K562 (cell line): ENCODE results near the gene CEP41. TPM values are rescaled to one million over a fixed set of nuclear protein-coding genes. Genes with fewer than 3 reads are reported as not detected.

ENCODE experiments used
- ATAC-seq: fragments of 200-7000 bp; cut with Tn5 transposase; 3 replicates; pipeline ENCODE4 v1.9.1; 2020; ENCODE audit warnings: moderate library complexity
- BruUV-seq: library from RNA; stranded (reverse); fragments of 400-500 nt; replicated peaks from 2 replicates; lab custom pipeline; 2021; lab: Mats Ljungman, UMichigan
- CTCF ChIA-PET: fragments of 300-600 bp; formaldehyde crosslinking; extraction: SDS; loops from one replicate; lab custom pipeline; 2021; ENCODE audit warnings: low intra/inter-chr PET ratio; lab: Yijun Ruan, JAX
- POLR2A ChIA-PET: fragments of 300-600, 350-650 bp; sonication (Branson Sonifier 250); formaldehyde crosslinking; extraction: SDS; loops from one replicate; lab custom pipeline; 2021; ENCODE audit warnings: antibody characterized with exemption, inconsistent platforms; lab: Yijun Ruan, JAX
- DNase-seq, 4 experiments: peaks; one replicate each; pipeline versions ENCODE4 v3.0.0 to v3.0.0-alpha.2; 2011 to 2018; ENCODE audit warnings: low spot score in 3 of 4, mixed read lengths in 3 of 4; ENCODE audit errors: extremely low read depth in 1 of 4
- FAIRE-seq: peaks from 2 replicates; lab custom pipeline; 2011; peaks lifted over from hg19 to GRCh38; lab: Jason Lieb, UNC
- H2AFZ ChIP-seq: 2 replicates; pipeline ENCODE4 v1.6.0; 2011; ENCODE audit warnings: low read depth, low read length, control low read depth, inconsistent platforms
- H3K27ac ChIP-seq: fragments of 200-600 bp; 3 replicates; pipeline ENCODE4 v1.8.0; 2011; ENCODE audit warnings: low read depth, mild to moderate bottlenecking, control low read depth, inconsistent platforms, low read length, moderate library complexity, mixed read lengths; ENCODE audit errors: extremely low read depth
- H3K27me3 ChIP-seq, 2 experiments: fragments of 300-600 bp in 1 of 2; 2 replicates in 1 of 2; 3 replicates in 1 of 2; pipeline versions ENCODE4 v1.6.0 to v1.8.0; 2011; ENCODE audit warnings: inconsistent platforms in 2 of 2, low read length in 2 of 2, mild to moderate bottlenecking in 1 of 2, mixed read lengths in 1 of 2, moderate library complexity in 1 of 2; ENCODE audit not compliant: control insufficient read depth in 2 of 2, insufficient read depth in 2 of 2
- H3K36me3 ChIP-seq: fragments of 300-600 bp; 3 replicates; pipeline ENCODE4 v1.8.0; 2011; ENCODE audit warnings: mild to moderate bottlenecking, low read length, inconsistent platforms; ENCODE audit not compliant: control insufficient read depth, insufficient read depth
- H3K4me1 ChIP-seq, 2 experiments: fragments of 200-600 bp in 1 of 2; replicated peaks in 1 of 2; 2 replicates in 1 of 2; 3 replicates in 1 of 2; pipeline versions ENCODE4 v1.5.1 to v1.8.0; 2011; ENCODE audit warnings: inconsistent platforms in 2 of 2, low read length in 2 of 2, mild to moderate bottlenecking in 1 of 2, mixed read lengths in 1 of 2, moderate library complexity in 1 of 2; ENCODE audit not compliant: control insufficient read depth in 2 of 2, insufficient read depth in 2 of 2
- H3K4me2 ChIP-seq: 2 replicates; pipeline ENCODE4 v1.6.1; 2011; ENCODE audit warnings: low read length, control low read depth, inconsistent platforms, mixed read lengths; ENCODE audit not compliant: insufficient read depth
- H3K4me3 ChIP-seq: fragments of 200-600 bp; sonication (generic), shearing (Covaris generic); 2 replicates; pipeline ENCODE4 v1.5.1; 2016; ENCODE audit warnings: control low read depth, inconsistent platforms
- H3K79me2 ChIP-seq: fragments of 200-600 bp; 3 replicates; pipeline ENCODE4 v1.8.0; 2011; ENCODE audit warnings: low read length, inconsistent platforms; ENCODE audit not compliant: control insufficient read depth, insufficient read depth
- H3K9ac ChIP-seq, 2 experiments: 2 replicates each; pipeline versions ENCODE4 v1.6.0 to v1.6.1; 2011; ENCODE audit warnings: low read depth in 2 of 2, low read length in 2 of 2, control low read depth in 1 of 2, inconsistent platforms in 1 of 2, mild to moderate bottlenecking in 1 of 2, mixed read lengths in 1 of 2; ENCODE audit not compliant: insufficient read depth in 1 of 2
- H3K9me1 ChIP-seq: one replicate; pipeline ENCODE4 v1.6.0; 2011; ENCODE audit warnings: inconsistent platforms, mild to moderate bottlenecking, low read length, moderate library complexity; ENCODE audit not compliant: control insufficient read depth, insufficient read depth
- H3K9me3 ChIP-seq: replicated peaks from 2 replicates; pipeline ENCODE4 v1.5.1; 2011; ENCODE audit warnings: low read depth, low read length, inconsistent platforms; ENCODE audit not compliant: control insufficient read depth, insufficient read depth
- H4K20me1 ChIP-seq: replicated peaks from 2 replicates; pipeline ENCODE4 v1.6.1; 2011; ENCODE audit warnings: low read length, inconsistent platforms, mixed read lengths; ENCODE audit not compliant: control insufficient read depth, insufficient read depth
- HDAC6 ChIP-seq: IDR thresholded peaks from 2 replicates; pipeline ENCODE4 v1.6.1; 2012; ENCODE audit warnings: low read depth, mild to moderate bottlenecking, control low read depth, inconsistent platforms, low read length, moderate library complexity
- PPARD ChIP-seq: fragments of 250-450 bp; sonication (Bioruptor Pico); IDR thresholded peaks from 2 replicates; pipeline ENCODE4 v1.8.0; 2022; ENCODE audit warnings: inconsistent platforms, mild to moderate bottlenecking, moderate library complexity
- RAD51 ChIP-seq: fragments of 450-650 bp; IDR thresholded peaks from 2 replicates; pipeline ENCODE4 v1.7.1; 2016; ENCODE audit warnings: low read depth, mild to moderate bottlenecking, borderline replicate concordance
- SREBF2 ChIP-seq: sonication (generic); formaldehyde crosslinking; IDR thresholded peaks from 2 replicates; pipeline ENCODE4 v1.4.0; 2020; ENCODE audit warnings: mild to moderate bottlenecking, missing genetic modification reagents
- USF2 ChIP-seq: sonication (generic); formaldehyde crosslinking; IDR thresholded peaks from 2 replicates; pipeline ENCODE4 v1.5.0; 2020; ENCODE audit warnings: missing genetic modification reagents
- ZNF408 ChIP-seq: fragments of 250-450 bp; sonication (Bioruptor Pico); IDR thresholded peaks from 2 replicates; pipeline ENCODE4 v1.4.0; 2020; ENCODE audit warnings: low read depth, mild to moderate bottlenecking, moderate library complexity
- ZNF785 ChIP-seq: fragments of 250-450 bp; sonication (Bioruptor Pico); IDR thresholded peaks from 2 replicates; pipeline ENCODE4 v1.4.0; 2020; ENCODE audit warnings: mild to moderate bottlenecking
- WGBS: fragments of 100-300 bp; shearing (Covaris generic); methylation state at CpG from one replicate; pipeline ENCODE4 v1.1.6; 2016; ENCODE audit warnings: low coverage, mixed read lengths; ENCODE audit not compliant: insufficient coverage; ENCODE audit errors: missing lambda C conversion rate; 5-methylcytosine and 5-hydroxymethylcytosine counted together
- in situ Hi-C: fragments of 300-500 bp; cut with MboI; formaldehyde crosslinking; loops from 4 replicates; pipeline ENCODE4 v1.15.0; 2018; ENCODE audit warnings: inconsistent platforms, mixed read lengths
- intact Hi-C: fragments of 100-400 bp; cut with micrococcal nuclease; formaldehyde crosslinking; loops from 2 replicates; pipeline ENCODE4 v1.14.2; 2022
- polyA plus RNA-seq, 8 experiments: library from polyadenylated mRNA; depleted of rRNA in 4 of 8; stranded (reverse) in 5 of 8; unstranded in 3 of 8; fragments of >200 nt; fragmentation: Nextera tagmentation in 2 of 8; fragmentation: Illumina TruSeq in 1 of 8; extraction: Ambion mirVana in 2 of 8; extraction: Trizol in 1 of 8; gene quantifications; 2 replicates each; pipeline versions ENCODE4 v1.2.1 to v1.2.3, GENCODE V29; 2011 to 2014; ENCODE audit warnings: inconsistent platforms in 1 of 8, missing spikeins in 1 of 8
- total RNA-seq, 7 experiments: library from RNA; depleted of rRNA in 6 of 7; stranded (reverse); fragments of >200 nt in 6 of 7; fragmentation: Illumina TruSeq in 2 of 7; extraction: Trizol in 2 of 7; gene quantifications; 2 replicates each; pipeline versions ENCODE4 v1.2.1 to v1.2.3, GENCODE V29; 2011 to 2021; ENCODE audit warnings: low replicate concordance in 1 of 7
- TF ChIP-seq, protein P1 (sequence below): fragments of 250-450 bp; sonication (Bioruptor Pico); IDR thresholded peaks from 2 replicates; pipeline ENCODE4 v1.4.0; 2020; ENCODE audit warnings: mild to moderate bottlenecking, moderate library complexity
- TF ChIP-seq, protein P2 (sequence below), 2 experiments: fragments of 450-650 bp; formaldehyde crosslinking in 1 of 2; IDR thresholded peaks; 2 replicates each; pipeline versions ENCODE4 v1.4.0 to v1.6.1; 2014 to 2020; ENCODE audit warnings: mild to moderate bottlenecking in 2 of 2, borderline replicate concordance in 1 of 2, low read depth in 1 of 2

Gene CEP41
- total and polyA plus RNA-seq, 9 of the 15 experiments (the other 6 are each of a cell fraction or from before 2014, with no cell fraction given), result 1.5 to 15.5 (median 6.4) TPM

DNA sequence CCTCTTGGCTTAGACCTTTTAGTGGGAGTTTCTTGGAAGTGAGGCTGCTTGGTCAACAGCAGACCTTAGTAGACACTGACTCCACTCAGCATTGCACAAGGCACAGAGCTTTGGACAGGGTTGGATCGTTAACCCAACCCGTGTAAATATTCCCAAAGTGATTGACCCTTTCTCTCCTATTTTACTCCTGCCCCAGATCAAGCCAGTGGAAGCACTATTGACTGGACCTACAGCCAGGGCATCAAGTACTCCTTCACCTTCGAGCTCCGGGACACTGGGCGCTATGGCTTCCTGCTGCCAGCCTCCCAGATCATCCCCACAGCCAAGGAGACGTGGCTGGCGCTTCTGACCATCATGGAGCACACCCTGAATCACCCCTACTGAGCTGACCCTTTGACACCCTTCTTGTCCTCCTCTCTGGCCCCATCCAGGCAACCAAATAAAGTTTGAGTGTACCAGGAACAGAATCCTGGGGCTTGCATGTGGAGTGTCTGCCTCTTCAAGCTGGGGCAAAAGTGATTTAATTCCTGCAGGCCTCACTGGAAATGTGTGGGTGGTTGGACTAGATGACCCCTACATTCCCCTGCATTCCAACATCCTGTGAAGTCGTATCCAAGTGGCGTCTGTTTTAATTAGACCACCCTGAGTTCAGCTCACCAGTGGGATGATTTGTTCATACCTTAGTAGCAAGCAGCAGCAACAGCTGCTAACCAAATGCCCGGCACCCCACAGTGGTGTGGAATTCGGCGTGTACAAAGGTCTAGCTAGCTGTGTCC, 53.0 kb downstream of the CEP41 start (continued):
- TF ChIP-seq RAD51, result no peak
- TF ChIP-seq, protein P1, sequence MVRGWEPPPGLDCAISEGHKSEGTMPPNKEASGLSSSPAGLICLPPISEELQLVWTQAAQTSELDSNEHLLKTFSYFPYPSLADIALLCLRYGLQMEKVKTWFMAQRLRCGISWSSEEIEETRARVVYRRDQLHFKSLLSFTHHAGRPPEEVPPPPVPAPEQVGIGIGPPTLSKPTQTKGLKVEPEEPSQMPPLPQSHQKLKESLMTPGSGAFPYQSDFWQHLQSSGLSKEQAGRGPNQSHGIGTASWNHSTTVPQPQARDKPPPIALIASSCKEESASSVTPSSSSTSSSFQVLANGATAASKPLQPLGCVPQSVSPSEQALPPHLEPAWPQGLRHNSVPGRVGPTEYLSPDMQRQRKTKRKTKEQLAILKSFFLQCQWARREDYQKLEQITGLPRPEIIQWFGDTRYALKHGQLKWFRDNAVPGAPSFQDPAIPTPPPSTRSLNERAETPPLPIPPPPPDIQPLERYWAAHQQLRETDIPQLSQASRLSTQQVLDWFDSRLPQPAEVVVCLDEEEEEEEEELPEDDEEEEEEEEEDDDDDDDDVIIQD (CRISPR knock-in tag), result no peak
- no peak for TF ChIP-seq USF2 (CRISPR knock-in tag)
- TF ChIP-seq PPARD (CRISPR knock-in tag), result no peak
- no peak for TF ChIP-seq ZNF408 (CRISPR knock-in tag)

DNA sequence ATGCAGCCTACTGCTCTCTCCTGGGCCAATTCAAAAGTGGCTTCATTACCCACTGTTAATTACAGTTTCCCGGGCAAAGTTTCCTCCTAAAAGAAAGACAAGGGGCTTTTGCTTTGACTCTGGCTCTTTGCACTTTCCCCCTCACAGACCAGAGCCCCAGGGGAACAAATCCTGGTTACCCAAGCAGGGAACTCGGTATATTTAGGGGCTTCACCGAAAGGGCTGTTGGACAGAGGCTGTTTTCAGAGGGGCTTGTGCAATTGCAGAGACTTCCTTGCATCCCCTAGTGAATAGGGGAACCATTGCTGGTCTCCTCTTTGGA, 53.5 kb downstream of the CEP41 start:
- DNase-seq, result no peak
- ChIA-PET POLR2A (no interaction called here), CTCF (no interaction called here)
- Histone ChIP-seq H3K27ac (no peak overlapping the region), H3K9me3 (no peaks in the 10 kb centered on the region), H3K27me3 (peaks cover 5 to 30% of the 10 kb centered on the region in 2 experiments; a peak in 4 of 5 replicates), H3K9ac (no peak overlapping the region), H3K79me2 (no peaks in the 10 kb centered on the region), H2AFZ (no peak overlapping the region), H3K4me1 (peaks cover 0 to under 1% of the 10 kb centered on the region in 2 experiments; a peak in 1 of 5 replicates), H3K4me2 (no peak overlapping the region), H3K36me3 (no peaks in the 10 kb centered on the region), H3K4me3 (no peak overlapping the region), H3K9me1 (no peaks in the 10 kb centered on the region), H4K20me1 (no peaks in the 10 kb centered on the region)
- FAIRE-seq, result no peak
- WGBS, result 6% methylated on average over 3 of the region's 3 CpGs
- no peak for ATAC-seq
- BruUV-seq, result no TSS peak
- in situ Hi-C loops, result no loop called here
- intact Hi-C loops, result no loop called here
- no peak for TF ChIP-seq SREBF2 (CRISPR knock-in tag)
- TF ChIP-seq, protein P2, sequence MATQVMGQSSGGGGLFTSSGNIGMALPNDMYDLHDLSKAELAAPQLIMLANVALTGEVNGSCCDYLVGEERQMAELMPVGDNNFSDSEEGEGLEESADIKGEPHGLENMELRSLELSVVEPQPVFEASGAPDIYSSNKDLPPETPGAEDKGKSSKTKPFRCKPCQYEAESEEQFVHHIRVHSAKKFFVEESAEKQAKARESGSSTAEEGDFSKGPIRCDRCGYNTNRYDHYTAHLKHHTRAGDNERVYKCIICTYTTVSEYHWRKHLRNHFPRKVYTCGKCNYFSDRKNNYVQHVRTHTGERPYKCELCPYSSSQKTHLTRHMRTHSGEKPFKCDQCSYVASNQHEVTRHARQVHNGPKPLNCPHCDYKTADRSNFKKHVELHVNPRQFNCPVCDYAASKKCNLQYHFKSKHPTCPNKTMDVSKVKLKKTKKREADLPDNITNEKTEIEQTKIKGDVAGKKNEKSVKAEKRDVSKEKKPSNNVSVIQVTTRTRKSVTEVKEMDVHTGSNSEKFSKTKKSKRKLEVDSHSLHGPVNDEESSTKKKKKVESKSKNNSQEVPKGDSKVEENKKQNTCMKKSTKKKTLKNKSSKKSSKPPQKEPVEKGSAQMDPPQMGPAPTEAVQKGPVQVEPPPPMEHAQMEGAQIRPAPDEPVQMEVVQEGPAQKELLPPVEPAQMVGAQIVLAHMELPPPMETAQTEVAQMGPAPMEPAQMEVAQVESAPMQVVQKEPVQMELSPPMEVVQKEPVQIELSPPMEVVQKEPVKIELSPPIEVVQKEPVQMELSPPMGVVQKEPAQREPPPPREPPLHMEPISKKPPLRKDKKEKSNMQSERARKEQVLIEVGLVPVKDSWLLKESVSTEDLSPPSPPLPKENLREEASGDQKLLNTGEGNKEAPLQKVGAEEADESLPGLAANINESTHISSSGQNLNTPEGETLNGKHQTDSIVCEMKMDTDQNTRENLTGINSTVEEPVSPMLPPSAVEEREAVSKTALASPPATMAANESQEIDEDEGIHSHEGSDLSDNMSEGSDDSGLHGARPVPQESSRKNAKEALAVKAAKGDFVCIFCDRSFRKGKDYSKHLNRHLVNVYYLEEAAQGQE (IDR thresholded peaks at IDR 0.05; ENCODE audit: borderline replicate concordance), result no peak
- TF ChIP-seq, protein P2 (CRISPR knock-in tag; IDR thresholded peaks at IDR 0.05; ENCODE audit: low read depth), result no peak
- no peak for TF ChIP-seq HDAC6
- no peak for TF ChIP-seq ZNF785
